ENCODE results near the gene SMDT1. TPM values are rescaled to one million over a fixed set of nuclear protein-coding genes. Genes with fewer than 3 reads are reported as not detected.
"Not testable (repeated sequence)": the region's sequence is repeated elsewhere in the genome, so short reads cannot be mapped to it uniquely, and the experiment has no call there.

SMDT1 gene
- total RNA-seq, 4 donors from 2014 or later = 11.2 to 21.9 (median 12.6) TPM

- WGBS, 2 donors = 86 to 98% methylated on average over 4 of the region's 4 CpGs
- DNase-seq (ENCODE audit: low spot score in 2 of 2) = peak in 1 of 2 donors; percentile 59
- H3K4me3 ChIP-seq (ENCODE audit: low read depth, poor library complexity, severe bottlenecking) = no peak overlapping the region
- TF ChIP-seq POLR2A (IDR thresholded peaks at IDR 0.05) (no peak), CTCF (IDR thresholded peaks at IDR 0.05) (no peak)
- intact Hi-C loops (cut with DNase I; ENCODE audit: low total_unique reads) = no loop called here
Measured at GRCh38 chr22:42068291-42068690, 11.2 kb upstream of the SMDT1 start.

GRCh38 chr22:42069801-42070516 is 9.5 kb upstream of the SMDT1 start:
- TF ChIP-seq POLR2A (IDR thresholded peaks at IDR 0.05) (no peak), CTCF (IDR thresholded peaks at IDR 0.05) (no peak)
- intact Hi-C loops (cut with DNase I; ENCODE audit: low total_unique reads) = no loop called here
- H3K4me3 ChIP-seq (ENCODE audit: low read depth, poor library complexity, severe bottlenecking) = peak overlapping the region; percentile 33
- DNase-seq (ENCODE audit: low spot score in 2 of 2) = peak in 1 of 2 donors; percentile 50
- 13 to 17% methylated on average over 19 of the region's 19 CpGs for WGBS, 2 donors

DNA sequence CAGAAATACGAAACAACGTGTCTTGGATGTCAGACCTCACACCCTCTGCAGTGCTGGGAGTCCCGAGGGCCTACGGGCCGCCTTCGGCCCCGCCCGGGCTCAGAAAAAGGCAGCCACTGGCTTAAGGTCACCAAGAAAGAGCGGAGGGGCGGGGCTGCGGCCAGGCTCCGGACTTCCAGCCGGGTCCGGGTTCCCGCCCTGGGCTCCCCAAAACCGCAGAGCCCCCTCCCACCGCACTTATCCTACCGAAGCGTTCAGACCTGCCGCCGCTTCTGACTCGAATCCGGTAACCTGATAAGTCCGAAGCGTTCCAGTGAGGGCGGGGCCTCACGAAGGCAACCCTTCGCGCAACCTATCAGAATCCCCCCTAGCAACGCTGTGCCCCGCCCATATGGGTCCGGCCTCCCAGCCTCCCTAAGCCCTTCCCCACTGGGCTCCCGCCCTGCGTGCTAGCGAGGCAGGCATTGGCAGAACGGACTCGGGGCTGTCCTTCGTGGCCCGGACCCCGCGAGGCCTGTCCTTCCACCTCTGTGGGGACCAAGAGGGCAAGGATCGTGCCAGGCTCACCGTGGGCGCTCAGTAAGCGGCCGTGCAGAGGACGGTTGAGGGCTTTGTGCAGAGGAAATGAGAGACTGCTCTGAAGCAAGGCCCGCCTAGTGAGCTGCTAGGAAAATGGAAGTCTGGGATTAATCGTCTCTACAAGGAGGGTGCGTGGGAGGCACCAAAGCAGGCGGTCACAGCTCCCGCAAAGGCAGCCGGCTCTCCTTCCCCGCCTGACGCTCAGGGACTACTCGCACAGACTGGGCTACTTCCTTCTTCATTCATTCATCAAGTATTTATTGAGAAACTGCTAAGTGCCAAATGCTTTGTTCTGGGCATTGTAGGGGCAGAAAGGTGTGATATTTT is 8.7 kb upstream of the SMDT1 start, which contains the start of gene NAGA:
TSS of gene NAGA (minus strand) at position 296 of the 906 bp plus-strand sequence. CDS start 515 bp downstream, outside the sequence.
- peak within 1 kb of the TSS; percentile 33 for H3K4me3 ChIP-seq (ENCODE audit: low read depth, poor library complexity, severe bottlenecking)
- 0% methylated on average over 42 to 48 of the region's 56 CpGs for WGBS, 2 donors
- DNase-seq (ENCODE audit: low spot score in 2 of 2) = peak; percentile 95 to 99
- TF ChIP-seq POLR2A (IDR thresholded peaks at IDR 0.05) (no peak), CTCF (IDR thresholded peaks at IDR 0.05) (no peak)
- intact Hi-C loops (cut with DNase I; ENCODE audit: low total_unique reads) = no loop called here

GRCh38 chr22:42071508-42071907 is 8.0 kb upstream of the SMDT1 start:
- H3K4me3 ChIP-seq (ENCODE audit: low read depth, poor library complexity, severe bottlenecking); intact Hi-C loops (cut with DNase I; ENCODE audit: low total_unique reads): not testable (repeated sequence)
- WGBS, 2 donors = 62 to 63% methylated on average over 7 of the region's 7 CpGs
- DNase-seq (ENCODE audit: low spot score in 2 of 2) = peak in 1 of 2 donors; percentile 57

DNA sequence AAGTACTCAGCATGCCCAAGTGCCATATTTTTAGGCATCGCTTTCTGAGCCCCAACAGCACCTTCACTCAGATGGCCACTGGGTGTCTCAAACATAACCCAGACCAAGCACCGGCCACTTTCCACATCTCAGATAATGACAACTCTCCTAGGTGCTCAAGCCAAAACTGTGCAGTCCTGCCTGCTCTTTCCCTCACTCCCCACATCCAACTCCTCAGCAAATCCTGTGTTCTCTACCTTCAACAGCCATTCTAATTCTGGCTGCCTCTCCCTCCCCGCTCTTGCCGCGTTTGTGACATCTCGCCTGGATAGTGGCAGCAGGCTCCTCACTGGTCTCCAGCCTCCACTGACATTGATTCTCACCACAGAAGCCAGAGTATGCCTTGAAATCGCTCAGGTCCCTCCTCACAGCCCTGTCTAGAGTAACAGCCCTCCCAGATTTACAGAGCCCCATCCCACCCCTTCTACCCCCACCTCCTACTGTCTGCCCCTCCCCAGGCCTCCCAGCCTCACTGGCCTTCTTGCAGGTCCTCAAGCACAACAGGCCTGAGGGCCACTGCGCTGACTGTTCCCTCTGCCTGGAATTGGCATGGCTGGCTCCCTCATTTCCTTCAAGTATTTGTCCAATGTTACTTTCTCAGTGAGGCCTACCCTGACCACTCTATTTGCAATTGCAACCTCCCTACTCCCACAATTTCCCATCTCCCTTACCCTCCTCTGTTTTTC is 6.7 kb upstream of the SMDT1 start:
- WGBS, 2 donors = 83 to 87% methylated on average over 8 of the region's 8 CpGs
- intact Hi-C loops (cut with DNase I; ENCODE audit: low total_unique reads) = no loop called here
- TF ChIP-seq CTCF (IDR thresholded peaks at IDR 0.05) (no peak), POLR2A (IDR thresholded peaks at IDR 0.05) (no peak)
- H3K4me3 ChIP-seq (ENCODE audit: low read depth, poor library complexity, severe bottlenecking) = no peak overlapping the region
- peak in 1 of 2 donors; percentile 85 for DNase-seq (ENCODE audit: low spot score in 2 of 2)

Measured in lower leg skin (tissue), 4 donors.